Esophagus (tissue), 2 donors: ENCODE results near the gene ASXL1. TPM values are rescaled to one million over a fixed set of nuclear protein-coding genes. Genes with fewer than 3 reads are reported as not detected.

Experiments
- H3K27ac ChIP-seq, 2 donors: one replicate each; pipeline ENCODE4 v1.5.1; 2013; ENCODE audit warnings: low read depth in 2 of 2, mild to moderate bottlenecking in 2 of 2, inconsistent platforms in 1 of 2, low read length in 1 of 2, moderate library complexity in 1 of 2
- H3K27me3 ChIP-seq, 2 donors: one replicate each; pipeline ENCODE4 v1.6.1; 2013; ENCODE audit warnings: low read length in 2 of 2, control low read depth in 1 of 2, mild to moderate bottlenecking in 1 of 2; ENCODE audit not compliant: insufficient read depth in 2 of 2, control insufficient read depth in 1 of 2
- H3K36me3 ChIP-seq, 2 donors: one replicate each; pipeline ENCODE4 v1.6.1; 2013; ENCODE audit warnings: low read length in 1 of 2; ENCODE audit not compliant: control insufficient read depth in 2 of 2, insufficient read depth in 2 of 2
- H3K4me1 ChIP-seq, 2 donors: one replicate each; pipeline ENCODE4 v1.6.1; 2013; ENCODE audit warnings: low read length in 1 of 2; ENCODE audit not compliant: control insufficient read depth in 2 of 2, insufficient read depth in 2 of 2
- H3K4me3 ChIP-seq, 2 donors: one replicate each; pipeline ENCODE4 v1.5.1; 2013; ENCODE audit warnings: low read length in 2 of 2, mild to moderate bottlenecking in 2 of 2, low read depth in 1 of 2, moderate library complexity in 1 of 2
- H3K9me3 ChIP-seq, 2 donors: one replicate each; pipeline ENCODE4 v1.6.1; 2013; ENCODE audit warnings: mild to moderate bottlenecking in 2 of 2, low read depth in 1 of 2, low read length in 1 of 2, moderate library complexity in 1 of 2; ENCODE audit not compliant: control insufficient read depth in 2 of 2, insufficient read depth in 1 of 2
- WGBS, 2 donors: extraction: QIAGEN DNeasy Blood & Tissue Kit; methylation state at CpG; one replicate each; pipeline ENCODE4 v1.1.7; 2013; 5-methylcytosine and 5-hydroxymethylcytosine counted together
- polyA plus RNA-seq, 2 donors: library from polyadenylated mRNA; stranded (reverse); fragments of 200-250 nt; gene quantifications; one replicate each; pipeline ENCODE4 v1.2.3, GENCODE V29; 2013
- donor health status: healthy with polysubstance abuse.
- donor health status: Bipolar disorder and iron deficiency.

ASXL1 gene
- 10 to 100 TPM; 13.3 to 19.7 TPM for polyA plus RNA-seq

- H3K9me3 ChIP-seq, result no peaks in the 10 kb centered on the region
- H3K4me1 ChIP-seq, result no peaks in the 10 kb centered on the region
- H3K4me3 ChIP-seq, result peak within 1 kb of the TSS; percentile 86 to 88
- 0% methylated on average over 59 to 83 of the region's 83 CpGs for WGBS, 2 donors
- H3K36me3 ChIP-seq, result no peaks in the 10 kb centered on the region
- peak within 1 kb of the TSS; percentile 99 for H3K27ac ChIP-seq
- no peaks in the 10 kb centered on the region for H3K27me3 ChIP-seq
Measured at GRCh38 chr20:32357869-32358631, at the start of gene ASXL1. ASXL1 (plus strand) TSS chr20:32358331; CDS start chr20:32358776, 445 bp downstream.

- WGBS, 2 donors, result 54 to 85% methylated on average over 3 of the region's 3 CpGs
- Histone ChIP-seq H3K27me3 (no peaks in the 10 kb centered on the region), H3K36me3 (peaks cover 0 to 4% of the 10 kb centered on the region in 2 donors), H3K4me1 (no peaks in the 10 kb centered on the region), H3K9me3 (no peaks in the 10 kb centered on the region), H3K27ac (no peak overlapping the region), H3K4me3 (no peak overlapping the region)
Measured at GRCh38 chr20:32312718-32313424, 45.3 kb upstream of the ASXL1 start.

GRCh38 chr20:32314768-32315167, 43.4 kb upstream of the ASXL1 start:
- H3K4me3 ChIP-seq, result no peak overlapping the region
- H3K4me1 ChIP-seq, result no peaks in the 10 kb centered on the region
- H3K27me3 ChIP-seq, result no peaks in the 10 kb centered on the region
- 68 to 84% methylated on average over 1 of the region's 1 CpG for WGBS, 2 donors
- peaks cover 0 to 7% of the 10 kb centered on the region in 2 donors for H3K36me3 ChIP-seq
- no peaks in the 10 kb centered on the region for H3K9me3 ChIP-seq
- H3K27ac ChIP-seq, result no peak overlapping the region

GRCh38 chr20:32315399-32315798, 42.7 kb upstream of the ASXL1 start:
- Histone ChIP-seq H3K27ac (no peak overlapping the region), H3K9me3 (no peaks in the 10 kb centered on the region), H3K36me3 (peaks cover 0 to 4% of the 10 kb centered on the region in 2 donors), H3K4me3 (no peak overlapping the region), H3K4me1 (no peaks in the 10 kb centered on the region), H3K27me3 (no peaks in the 10 kb centered on the region)
- WGBS, 2 donors, result 92 to 95% methylated on average over 3 of the region's 3 CpGs

GRCh38 chr20:32315891-32316290, 42.2 kb upstream of the ASXL1 start:
- 81 to 92% methylated on average over 2 of the region's 2 CpGs for WGBS, 2 donors
- H3K36me3 ChIP-seq, result peaks cover 0 to 4% of the 10 kb centered on the region in 2 donors
- H3K4me1 ChIP-seq, result no peaks in the 10 kb centered on the region
- no peaks in the 10 kb centered on the region for H3K27me3 ChIP-seq
- no peaks in the 10 kb centered on the region for H3K9me3 ChIP-seq
- H3K27ac ChIP-seq, result no peak overlapping the region
- no peak overlapping the region for H3K4me3 ChIP-seq

- Histone ChIP-seq H3K9me3 (no peaks in the 10 kb centered on the region), H3K36me3 (peaks cover 0 to 4% of the 10 kb centered on the region in 2 donors), H3K27ac (no peak overlapping the region), H3K4me1 (no peaks in the 10 kb centered on the region), H3K27me3 (no peaks in the 10 kb centered on the region), H3K4me3 (no peak overlapping the region)
- WGBS, 2 donors, result 82 to 85% methylated on average over 7 of the region's 7 CpGs
Measured at GRCh38 chr20:32316667-32317066, 41.5 kb upstream of the ASXL1 start.

GRCh38 chr20:32319100-32319499, 39.0 kb upstream of the ASXL1 start:
- WGBS, 2 donors, result 80 to 83% methylated on average over 6 of the region's 6 CpGs
- no peak overlapping the region for H3K27ac ChIP-seq
- H3K27me3 ChIP-seq, result no peaks in the 10 kb centered on the region
- no peaks in the 10 kb centered on the region for H3K9me3 ChIP-seq
- H3K36me3 ChIP-seq, result peaks cover 0 to 4% of the 10 kb centered on the region in 2 donors
- H3K4me3 ChIP-seq, result no peak overlapping the region
- H3K4me1 ChIP-seq, result no peaks in the 10 kb centered on the region

GRCh38 chr20:32320305-32320704, 37.8 kb upstream of the ASXL1 start:
- Histone ChIP-seq H3K4me1 (no peaks in the 10 kb centered on the region), H3K4me3 (no peak overlapping the region), H3K27me3 (no peaks in the 10 kb centered on the region), H3K9me3 (no peaks in the 10 kb centered on the region), H3K36me3 (peaks cover 0 to 4% of the 10 kb centered on the region in 2 donors), H3K27ac (no peak overlapping the region)
- 85 to 87% methylated on average over 1 of the region's 1 CpG for WGBS, 2 donors

GRCh38 chr20:32321390-32321789, 36.7 kb upstream of the ASXL1 start:
- no peaks in the 10 kb centered on the region for H3K9me3 ChIP-seq
- H3K27me3 ChIP-seq, result no peaks in the 10 kb centered on the region
- 82 to 83% methylated on average over 1 of the region's 1 CpG for WGBS, 2 donors
- H3K4me3 ChIP-seq, result no peak overlapping the region
- no peaks in the 10 kb centered on the region for H3K4me1 ChIP-seq
- H3K27ac ChIP-seq, result no peak overlapping the region
- peaks cover 0 to 4% of the 10 kb centered on the region in 2 donors for H3K36me3 ChIP-seq
